Astrocyte of the cerebellum (primary cell): ENCODE results near the gene TMED10.

ENCODE experiments used
- DNase-seq: peaks from one replicate; pipeline ENCODE4 v3.0.0-alpha.2; 2011; ENCODE audit warnings: low read depth
- H3K4me3 ChIP-seq: 2 replicates; pipeline ENCODE4 v1.5.1; 2011; ENCODE audit warnings: mild to moderate bottlenecking, low read depth, low read length, moderate library complexity
- in situ Hi-C: cut with HindIII; loops from 2 replicates; pipeline ENCODE4 v1.10.0; 2017; ENCODE audit warnings: low sequenced_read_pairs
- TF ChIP-seq, protein P1 (sequence below): IDR thresholded peaks from 2 replicates; pipeline ENCODE4 v1.5.1; 2012; ENCODE audit warnings: low read length, low read depth, moderate library complexity, mild to moderate bottlenecking; ENCODE audit errors: missing control alignments

Gene TMED10

DNA sequence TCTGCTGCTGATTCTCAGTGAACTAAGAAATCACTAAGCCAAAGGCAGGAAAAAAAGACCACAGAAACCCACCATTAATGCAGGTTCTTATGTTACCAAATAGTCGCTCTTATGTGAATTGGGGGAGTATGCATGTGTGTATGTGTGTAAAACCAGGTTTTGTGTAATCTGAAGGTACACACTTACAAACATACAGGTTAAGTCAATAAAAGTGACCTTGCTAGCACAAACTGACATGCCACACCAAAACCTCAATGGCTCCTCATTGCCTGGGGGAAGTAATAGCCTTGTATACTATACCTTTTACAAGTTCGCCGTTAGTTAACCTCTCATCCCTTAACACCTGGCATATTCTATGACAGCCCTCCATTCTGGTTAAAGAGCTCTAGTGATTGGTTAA, 29.8 kb upstream of the TMED10 start:
- no peak for DNase-seq
- in situ Hi-C loops, result no loop called here

DNA sequence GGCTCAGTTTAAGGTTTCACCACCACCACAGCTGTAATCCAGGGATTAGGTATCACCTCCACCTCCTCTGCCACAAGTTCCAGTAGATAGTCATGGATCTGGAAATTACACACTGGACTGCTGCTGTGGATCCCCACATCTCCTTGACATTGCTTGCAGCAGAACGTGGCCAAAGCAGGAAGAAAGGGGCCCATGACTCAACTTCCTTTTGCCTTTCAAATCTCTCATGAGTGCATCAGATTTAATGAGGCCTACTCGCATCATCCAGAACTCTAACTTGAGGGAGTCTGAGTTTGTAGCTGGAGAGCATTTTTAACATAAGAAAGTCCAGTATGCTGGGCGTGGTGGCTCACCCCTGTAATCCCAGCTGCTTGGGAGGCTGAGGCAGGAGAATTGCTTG, 29.2 kb upstream of the TMED10 start:
- DNase-seq, result no peak
- TF ChIP-seq, protein P1, sequence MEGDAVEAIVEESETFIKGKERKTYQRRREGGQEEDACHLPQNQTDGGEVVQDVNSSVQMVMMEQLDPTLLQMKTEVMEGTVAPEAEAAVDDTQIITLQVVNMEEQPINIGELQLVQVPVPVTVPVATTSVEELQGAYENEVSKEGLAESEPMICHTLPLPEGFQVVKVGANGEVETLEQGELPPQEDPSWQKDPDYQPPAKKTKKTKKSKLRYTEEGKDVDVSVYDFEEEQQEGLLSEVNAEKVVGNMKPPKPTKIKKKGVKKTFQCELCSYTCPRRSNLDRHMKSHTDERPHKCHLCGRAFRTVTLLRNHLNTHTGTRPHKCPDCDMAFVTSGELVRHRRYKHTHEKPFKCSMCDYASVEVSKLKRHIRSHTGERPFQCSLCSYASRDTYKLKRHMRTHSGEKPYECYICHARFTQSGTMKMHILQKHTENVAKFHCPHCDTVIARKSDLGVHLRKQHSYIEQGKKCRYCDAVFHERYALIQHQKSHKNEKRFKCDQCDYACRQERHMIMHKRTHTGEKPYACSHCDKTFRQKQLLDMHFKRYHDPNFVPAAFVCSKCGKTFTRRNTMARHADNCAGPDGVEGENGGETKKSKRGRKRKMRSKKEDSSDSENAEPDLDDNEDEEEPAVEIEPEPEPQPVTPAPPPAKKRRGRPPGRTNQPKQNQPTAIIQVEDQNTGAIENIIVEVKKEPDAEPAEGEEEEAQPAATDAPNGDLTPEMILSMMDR, result no peak
- in situ Hi-C loops, result no loop called here
- H3K4me3 ChIP-seq, result no peak overlapping the region

More for the DNA sequence above, 29.8 kb upstream of the TMED10 start:
- TF ChIP-seq, protein P1, result no peak
- H3K4me3 ChIP-seq, result no peak overlapping the region

DNA sequence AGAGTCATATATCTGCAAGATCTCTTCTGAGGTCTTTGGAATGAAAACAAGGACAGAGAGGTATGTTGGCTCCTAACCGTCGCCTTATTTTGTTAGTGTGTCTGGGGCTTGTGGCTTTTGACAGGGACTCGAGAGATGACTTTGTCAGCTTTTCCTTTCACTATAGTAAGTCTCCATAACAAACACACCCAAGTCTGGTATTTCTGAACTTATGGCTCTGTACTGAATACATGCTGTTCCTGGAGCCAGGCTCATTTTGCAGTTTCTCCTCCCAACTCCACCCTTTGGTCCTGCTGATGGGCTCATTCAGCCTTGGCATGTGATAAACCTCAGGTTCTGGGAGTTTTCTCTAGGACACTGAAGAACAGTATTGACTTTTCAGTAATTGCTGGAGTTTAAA, 27.7 kb upstream of the TMED10 start:
- DNase-seq, result no peak

DNA sequence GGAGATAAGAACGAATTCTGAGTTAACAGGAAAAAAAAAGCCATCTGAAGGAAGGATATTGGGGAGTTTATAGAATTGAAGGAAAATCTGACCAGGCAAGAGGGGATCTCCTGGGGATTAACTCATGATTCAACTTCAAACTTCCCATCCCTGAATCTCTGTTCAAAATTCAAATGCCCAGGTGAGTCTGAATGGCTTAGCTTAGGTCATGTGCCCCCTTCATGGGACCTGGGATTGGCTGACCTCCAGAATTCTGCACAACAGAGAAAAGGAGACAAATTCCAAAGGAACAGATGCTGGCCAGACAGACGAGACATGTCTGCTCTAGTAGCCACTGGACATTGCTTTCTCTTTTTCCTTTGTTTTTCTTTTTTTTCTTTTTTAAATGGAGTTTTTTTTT, 26.2 kb upstream of the TMED10 start:
- TF ChIP-seq, protein P1, result no peak
- in situ Hi-C loops, result no loop called here
- no peak for DNase-seq
- no peak overlapping the region for H3K4me3 ChIP-seq

More for the DNA sequence above, 27.7 kb upstream of the TMED10 start:
- in situ Hi-C loops, result no loop called here
- H3K4me3 ChIP-seq, result no peak overlapping the region
- TF ChIP-seq, protein P1, result no peak

DNA sequence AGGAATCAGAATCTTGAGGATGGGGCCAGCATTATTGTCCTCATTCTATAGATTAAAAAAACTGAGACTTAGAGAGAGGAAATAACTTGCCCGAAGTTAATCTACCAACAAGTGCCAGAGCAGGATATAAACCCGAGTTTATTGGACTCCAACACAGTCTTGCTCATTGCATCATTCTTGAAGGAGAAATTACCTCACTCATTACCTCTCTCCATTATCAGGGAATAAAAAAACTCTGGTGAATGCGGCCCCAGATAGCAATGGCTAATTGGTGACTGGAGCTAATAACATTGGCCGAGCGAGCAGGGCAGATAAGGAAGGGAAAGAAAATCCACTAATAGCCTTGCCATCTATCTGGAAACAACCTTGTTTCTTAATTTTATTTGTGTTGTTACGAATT, 24.7 kb upstream of the TMED10 start:
- no peak overlapping the region for H3K4me3 ChIP-seq
- no peak for DNase-seq
- in situ Hi-C loops, result no loop called here
- TF ChIP-seq, protein P1, result no peak

DNA sequence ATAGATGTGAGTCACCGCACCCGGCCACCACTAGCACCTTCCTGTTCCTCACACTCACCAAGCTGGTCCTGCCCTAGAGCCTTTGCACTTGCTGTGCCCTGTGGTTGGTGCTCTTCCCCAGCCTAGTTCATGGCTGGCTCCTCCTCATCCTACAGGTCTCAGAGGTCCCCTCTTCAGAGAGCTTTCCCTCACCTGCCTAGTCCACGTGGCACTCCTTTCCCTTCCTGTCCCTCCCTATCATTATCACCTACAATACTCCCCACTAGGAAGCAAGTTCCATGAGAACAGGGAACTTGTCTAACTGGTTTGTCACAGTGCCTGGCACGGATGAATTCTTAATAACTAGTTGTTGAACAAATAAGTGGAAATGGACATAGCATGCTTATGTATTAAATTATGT, 24.0 kb upstream of the TMED10 start:
- no peak overlapping the region for H3K4me3 ChIP-seq
- in situ Hi-C loops, result no loop called here
- TF ChIP-seq, protein P1, result no peak
- no peak for DNase-seq
